OCI-LY7 (cell line): ENCODE measurements around the gene TRAPPC12. TPM values are rescaled to one million over a fixed set of nuclear protein-coding genes. Genes with fewer than 3 reads are reported as not detected.
"Not testable (repeated sequence)": the region's sequence is repeated elsewhere in the genome, so short reads cannot be mapped to it uniquely, and the experiment has no call there.

Experiments used
- BruUV-seq: library from RNA; stranded (reverse); fragments of 400-500 nt; replicated peaks from 2 replicates; lab custom pipeline; 2021; lab: Mats Ljungman, UMichigan
- CTCF ChIA-PET: fragments of 300-600 bp; sonication (Branson Sonifier 250); formaldehyde crosslinking; loops from one replicate; lab custom pipeline; 2022; ENCODE audit warnings: antibody characterized with exemption; ENCODE audit not compliant: unreplicated experiment; lab: Charles Lee
- POLR2A ChIA-PET: fragments of 300-600 bp; sonication (Branson Sonifier 250); formaldehyde crosslinking; loops from one replicate; lab custom pipeline; 2022; ENCODE audit warnings: antibody characterized with exemption; lab: Charles Lee
- DNase-seq: peaks from one replicate; pipeline ENCODE4 v3.0.0-alpha.2; 2015; ENCODE audit warnings: low spot score
- H2AFZ ChIP-seq: fragments of 200-600 bp; sonication (generic), shearing (Covaris generic); 2 replicates; pipeline ENCODE4 v1.6.1; 2014; ENCODE audit warnings: mild to moderate bottlenecking, antibody characterized with exemption, low read length, moderate library complexity
- H3K27ac ChIP-seq: fragments of 200-600 bp; sonication (generic); 2 replicates; pipeline ENCODE4 v1.5.1; 2014; ENCODE audit warnings: mixed run types, low read depth, mild to moderate bottlenecking, moderate library complexity, low read length, inconsistent platforms; ENCODE audit not compliant: poor library complexity, severe bottlenecking
- H3K36me3 ChIP-seq: fragments of 200-600 bp; sonication (generic); 2 replicates; pipeline ENCODE4 v1.6.1; 2014; ENCODE audit warnings: mild to moderate bottlenecking, antibody characterized with exemption, low read length, moderate library complexity, mixed read lengths; ENCODE audit not compliant: insufficient read depth
- H3K4me1 ChIP-seq: fragments of 200-600 bp; sonication (generic); 2 replicates; pipeline ENCODE4 v1.5.1; 2014; ENCODE audit warnings: mild to moderate bottlenecking, low read length; ENCODE audit not compliant: insufficient read depth, poor library complexity, severe bottlenecking
- H3K4me2 ChIP-seq: fragments of 200-600 bp; sonication (generic); 2 replicates; pipeline ENCODE4 v1.6.1; 2014; ENCODE audit warnings: mild to moderate bottlenecking, low read length
- H3K4me3 ChIP-seq: fragments of 200-600 bp; sonication (generic); 2 replicates; pipeline ENCODE4 v1.5.1; 2014; ENCODE audit warnings: mild to moderate bottlenecking, low read depth, low read length; ENCODE audit not compliant: poor library complexity, severe bottlenecking
- H3K79me2 ChIP-seq: fragments of 200-600 bp; sonication (generic); 2 replicates; pipeline ENCODE4 v1.6.1; 2016; ENCODE audit warnings: low read depth, mild to moderate bottlenecking, low read length, moderate library complexity, mixed read lengths; ENCODE audit not compliant: insufficient read depth
- H3K9me2 ChIP-seq: fragments of 200-600 bp; sonication (generic); 2 replicates; pipeline ENCODE4 v1.6.1; 2016; ENCODE audit warnings: mild to moderate bottlenecking, low read length, mixed read lengths; ENCODE audit not compliant: insufficient read depth
- H3K9me3 ChIP-seq: fragments of 200-600 bp; sonication (generic); 2 replicates; pipeline ENCODE4 v1.6.1; 2014; ENCODE audit warnings: mild to moderate bottlenecking, mixed run types, low read length, mixed read lengths
- H4K20me1 ChIP-seq: fragments of 200-600 bp; sonication (generic); 2 replicates; pipeline ENCODE4 v1.6.1; 2014; ENCODE audit warnings: mild to moderate bottlenecking, antibody characterized with exemption, low read length, moderate library complexity, mixed read lengths; ENCODE audit not compliant: insufficient read depth
- EZH2phosphoT487 ChIP-seq: fragments of 200-600 bp; sonication (generic); IDR thresholded peaks from 2 replicates; pipeline ENCODE4 v1.6.1; 2018; ENCODE audit warnings: low read depth, borderline replicate concordance, mild to moderate bottlenecking, mixed run types, antibody characterized with exemption, low read length, moderate library complexity, mixed read lengths
- intact Hi-C: fragments of 100-400 bp; cut with micrococcal nuclease; formaldehyde crosslinking; loops from one replicate; pipeline ENCODE4 v1.10.0; 2022; ENCODE audit not compliant: unreplicated experiment
- total RNA-seq, 2 experiments: library from RNA; depleted of rRNA in 1 of 2; stranded (reverse); fragments of >200 nt in 1 of 2; shearing (Covaris generic) in 1 of 2; gene quantifications; 2 replicates each; pipeline ENCODE4 v1.2.3, GENCODE V29; 2014 to 2022
- TF ChIP-seq, protein P1 (sequence below): fragments of 200-600 bp; sonication (generic); conservative IDR thresholded peaks from 2 replicates; pipeline ENCODE4 v1.5.1; 2014; ENCODE audit warnings: mild to moderate bottlenecking, antibody characterized with exemption, low read length, moderate library complexity, mixed read lengths

TRAPPC12 gene
- total RNA-seq, 2 experiments from 2014 or later: 85.2 to 91.6 TPM

DNA sequence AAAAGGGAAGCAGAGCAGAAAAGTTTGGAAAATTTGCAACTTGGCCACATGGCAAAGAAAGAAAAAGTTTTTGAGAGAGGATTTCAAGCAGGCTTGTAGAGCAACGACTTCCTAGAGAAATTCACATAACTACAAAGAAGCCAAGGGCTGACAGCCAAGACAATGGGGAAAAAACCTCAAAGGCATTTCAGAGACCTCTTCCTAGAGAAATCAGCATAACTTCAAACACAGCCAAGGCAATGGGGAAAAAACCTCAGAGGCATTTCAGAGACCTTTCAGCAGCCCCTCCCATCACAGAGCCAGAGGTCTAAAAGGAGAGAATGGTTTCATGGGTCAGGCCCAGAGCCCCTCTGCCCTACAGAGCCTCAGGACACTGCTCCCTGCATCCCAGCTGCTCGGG, 132.6 kb downstream of the TRAPPC12 start:
- no peak overlapping the region for H3K4me2 ChIP-seq
- DNase-seq: no peak
- peaks cover under 1% of the 10 kb centered on the region; the same call in 1 of the 2 replicates for H3K79me2 ChIP-seq
- ChIA-PET CTCF (no interaction called here), POLR2A (no interaction called here)
- no peaks in the 10 kb centered on the region for H4K20me1 ChIP-seq
- peaks cover 79% of the 10 kb centered on the region for H3K36me3 ChIP-seq
- BruUV-seq: no TSS peak
- H2AFZ ChIP-seq: no peak overlapping the region
- H3K4me1 ChIP-seq: peaks cover 14% of the 10 kb centered on the region
- TF ChIP-seq, protein P1, sequence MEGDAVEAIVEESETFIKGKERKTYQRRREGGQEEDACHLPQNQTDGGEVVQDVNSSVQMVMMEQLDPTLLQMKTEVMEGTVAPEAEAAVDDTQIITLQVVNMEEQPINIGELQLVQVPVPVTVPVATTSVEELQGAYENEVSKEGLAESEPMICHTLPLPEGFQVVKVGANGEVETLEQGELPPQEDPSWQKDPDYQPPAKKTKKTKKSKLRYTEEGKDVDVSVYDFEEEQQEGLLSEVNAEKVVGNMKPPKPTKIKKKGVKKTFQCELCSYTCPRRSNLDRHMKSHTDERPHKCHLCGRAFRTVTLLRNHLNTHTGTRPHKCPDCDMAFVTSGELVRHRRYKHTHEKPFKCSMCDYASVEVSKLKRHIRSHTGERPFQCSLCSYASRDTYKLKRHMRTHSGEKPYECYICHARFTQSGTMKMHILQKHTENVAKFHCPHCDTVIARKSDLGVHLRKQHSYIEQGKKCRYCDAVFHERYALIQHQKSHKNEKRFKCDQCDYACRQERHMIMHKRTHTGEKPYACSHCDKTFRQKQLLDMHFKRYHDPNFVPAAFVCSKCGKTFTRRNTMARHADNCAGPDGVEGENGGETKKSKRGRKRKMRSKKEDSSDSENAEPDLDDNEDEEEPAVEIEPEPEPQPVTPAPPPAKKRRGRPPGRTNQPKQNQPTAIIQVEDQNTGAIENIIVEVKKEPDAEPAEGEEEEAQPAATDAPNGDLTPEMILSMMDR: no peak
- TF ChIP-seq EZH2phosphoT487: no peak
- intact Hi-C loops: no loop called here
- H3K9me3 ChIP-seq: peaks cover 16% of the 10 kb centered on the region
- no peak overlapping the region for H3K27ac ChIP-seq
- no peak overlapping the region for H3K4me3 ChIP-seq
- no peaks in the 10 kb centered on the region for H3K9me2 ChIP-seq

DNA sequence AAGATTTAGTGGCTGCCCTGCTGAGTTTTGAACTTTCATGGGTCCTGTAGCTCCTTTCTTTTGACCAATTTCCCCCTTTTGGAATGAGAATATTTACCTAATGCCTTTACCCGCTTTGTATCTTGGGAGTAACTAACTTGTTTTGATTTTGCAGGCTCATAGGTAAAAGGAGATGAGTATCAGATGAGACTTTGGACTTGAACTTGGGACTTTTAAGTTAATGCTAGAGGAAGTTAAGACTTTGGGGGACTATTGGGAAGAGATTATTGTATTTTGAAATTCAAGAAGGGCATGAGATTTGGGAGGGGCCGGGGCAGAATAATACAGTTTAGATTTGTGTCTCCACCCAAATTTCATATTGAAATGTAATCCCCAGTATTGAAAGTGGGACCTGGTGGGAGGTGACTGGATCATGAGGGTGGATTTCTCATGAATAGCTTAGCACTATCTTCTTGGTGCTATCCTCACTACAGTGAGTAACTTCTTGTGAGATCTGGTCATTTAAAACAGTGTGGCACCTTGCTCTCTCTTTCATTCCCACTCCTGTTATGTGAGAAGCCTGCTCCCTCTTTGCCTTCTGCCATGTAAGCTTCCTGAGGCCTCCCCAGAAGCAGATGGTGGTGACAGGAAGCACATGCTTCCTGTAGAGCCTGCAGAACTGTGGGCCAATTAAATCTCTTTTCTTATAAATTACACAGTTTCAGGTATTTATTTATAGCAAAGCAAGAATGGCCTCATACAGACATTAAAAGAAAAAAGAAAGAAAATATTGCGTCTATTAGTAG, 133.7 kb downstream of the TRAPPC12 start:
- ChIA-PET CTCF (interaction anchor here (0.6 kb wide), 2 partner anchors 185 to 635 kb away, joined by 3 read pairs; no protein-coding TSS in a partner anchor), POLR2A (interaction anchor here (1.1 to 1.2 kb wide), 2 partner anchors 16 to 20 kb away, joined by 3 read pairs; no protein-coding TSS in a partner anchor)
- no peak overlapping the region for H3K27ac ChIP-seq
- peaks cover 85% of the 10 kb centered on the region for H3K36me3 ChIP-seq
- peaks cover 12% of the 10 kb centered on the region; the same call in 1 of the 2 replicates for H3K79me2 ChIP-seq
- no peak for TF ChIP-seq EZH2phosphoT487
- TF ChIP-seq, protein P1: no peak
- no peak overlapping the region for H2AFZ ChIP-seq
- intact Hi-C loops: no loop called here
- no peak overlapping the region for H3K4me2 ChIP-seq
- no peaks in the 10 kb centered on the region for H3K9me2 ChIP-seq
- peaks cover 18% of the 10 kb centered on the region for H3K4me1 ChIP-seq
- BruUV-seq: no TSS peak
- H3K9me3 ChIP-seq: peaks cover 16% of the 10 kb centered on the region
- no peak overlapping the region for H3K4me3 ChIP-seq
- no peaks in the 10 kb centered on the region for H4K20me1 ChIP-seq
- no peak for DNase-seq

DNA sequence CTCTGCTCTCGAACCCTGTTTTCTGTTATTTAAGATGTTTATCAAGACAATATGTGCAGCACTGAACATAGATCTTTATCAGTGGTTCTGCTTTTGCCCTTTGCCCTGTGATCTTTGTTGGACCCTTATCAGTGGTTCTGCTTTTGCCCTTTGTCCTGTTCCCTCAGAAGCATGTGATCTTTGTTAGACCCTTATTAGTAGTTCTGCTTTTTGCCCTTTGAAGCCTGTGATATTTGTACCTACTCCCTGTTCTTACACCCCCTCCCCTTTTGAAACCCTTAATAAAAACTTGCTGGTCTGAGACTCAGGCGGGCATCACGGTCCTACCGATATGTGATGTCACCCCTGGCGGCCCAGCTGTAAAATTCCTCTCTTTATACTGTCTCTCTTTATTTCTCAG, 135.9 kb downstream of the TRAPPC12 start:
- H3K4me3 ChIP-seq, CTCF ChIA-PET, H3K9me2 ChIP-seq, POLR2A ChIA-PET, H3K27ac ChIP-seq, H3K4me2 ChIP-seq, BruUV-seq, H2AFZ ChIP-seq, H4K20me1 ChIP-seq, DNase-seq: not testable (repeated sequence)
- peaks cover 14% of the 10 kb centered on the region; the same call in 1 of the 2 replicates for H3K79me2 ChIP-seq
- H3K9me3 ChIP-seq: peaks cover 12% of the 10 kb centered on the region
- peaks cover 65% of the 10 kb centered on the region for H3K36me3 ChIP-seq
- intact Hi-C loops: loop anchor here (5.0 kb wide), 1 partner anchor 138 kb away; the partner anchor contains the start of genes EIPR1 and TRAPPC12
- H3K4me1 ChIP-seq: peaks cover 28% of the 10 kb centered on the region
